ENCODE data around the gene PPIL6. TPM values are rescaled to one million over a fixed set of nuclear protein-coding genes. Genes with fewer than 3 reads are reported as not detected.

Gene PPIL6
- total and polyA plus RNA-seq, 7 donors, result 1.1 to 3.9 (median 2.2) TPM

DNA sequence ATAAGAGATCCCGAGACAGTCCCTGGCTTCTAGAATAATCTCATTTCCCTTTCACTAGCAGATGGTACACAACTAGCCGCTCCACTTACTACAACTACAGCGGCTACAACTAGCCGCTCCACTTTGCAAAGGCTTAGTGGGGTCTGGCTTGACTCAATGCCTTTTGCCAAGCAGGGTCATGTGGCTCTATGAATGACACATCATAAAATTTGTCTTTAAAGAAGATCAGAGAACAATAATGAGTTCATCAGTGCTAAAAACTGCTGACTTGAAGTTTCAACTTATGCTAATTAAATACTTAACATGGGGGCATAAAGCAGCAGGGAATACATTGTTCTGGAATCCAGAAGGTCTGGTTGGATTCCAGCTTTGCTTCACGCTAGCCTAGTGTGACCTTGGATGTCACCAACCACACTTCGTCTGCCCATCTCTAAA is 17.2 kb upstream of the PPIL6 start:
- H3K4me3 ChIP-seq, result peak overlapping the region; percentile 93
- peak overlapping the region; percentile 83 for H3K27ac ChIP-seq
- no peak for DNase-seq
- no peaks in the 10 kb centered on the region for H3K27me3 ChIP-seq (ENCODE audit: insufficient read depth in 3 of 3, low read length in 2 of 3)
- TF ChIP-seq, protein P1, sequence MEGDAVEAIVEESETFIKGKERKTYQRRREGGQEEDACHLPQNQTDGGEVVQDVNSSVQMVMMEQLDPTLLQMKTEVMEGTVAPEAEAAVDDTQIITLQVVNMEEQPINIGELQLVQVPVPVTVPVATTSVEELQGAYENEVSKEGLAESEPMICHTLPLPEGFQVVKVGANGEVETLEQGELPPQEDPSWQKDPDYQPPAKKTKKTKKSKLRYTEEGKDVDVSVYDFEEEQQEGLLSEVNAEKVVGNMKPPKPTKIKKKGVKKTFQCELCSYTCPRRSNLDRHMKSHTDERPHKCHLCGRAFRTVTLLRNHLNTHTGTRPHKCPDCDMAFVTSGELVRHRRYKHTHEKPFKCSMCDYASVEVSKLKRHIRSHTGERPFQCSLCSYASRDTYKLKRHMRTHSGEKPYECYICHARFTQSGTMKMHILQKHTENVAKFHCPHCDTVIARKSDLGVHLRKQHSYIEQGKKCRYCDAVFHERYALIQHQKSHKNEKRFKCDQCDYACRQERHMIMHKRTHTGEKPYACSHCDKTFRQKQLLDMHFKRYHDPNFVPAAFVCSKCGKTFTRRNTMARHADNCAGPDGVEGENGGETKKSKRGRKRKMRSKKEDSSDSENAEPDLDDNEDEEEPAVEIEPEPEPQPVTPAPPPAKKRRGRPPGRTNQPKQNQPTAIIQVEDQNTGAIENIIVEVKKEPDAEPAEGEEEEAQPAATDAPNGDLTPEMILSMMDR (IDR thresholded peaks at IDR 0.05), result no peak
- intact Hi-C loops (cut with DNase I), result no loop called here
- peak in 3 of 4 donors; percentile 26 to 53 (median 45) for ATAC-seq
- peaks cover 3 to 8% of the 10 kb centered on the region in 2 donors for H3K36me3 ChIP-seq (ENCODE audit: insufficient read depth in 1 of 2, low read depth in 1 of 2)
- no peaks in the 10 kb centered on the region for H3K9me3 ChIP-seq
- 37 to 54% (median 41%) methylated on average over 6 of the region's 6 CpGs for WGBS, 3 donors
- H3K4me1 ChIP-seq, result peaks cover 25% of the 10 kb centered on the region

DNA sequence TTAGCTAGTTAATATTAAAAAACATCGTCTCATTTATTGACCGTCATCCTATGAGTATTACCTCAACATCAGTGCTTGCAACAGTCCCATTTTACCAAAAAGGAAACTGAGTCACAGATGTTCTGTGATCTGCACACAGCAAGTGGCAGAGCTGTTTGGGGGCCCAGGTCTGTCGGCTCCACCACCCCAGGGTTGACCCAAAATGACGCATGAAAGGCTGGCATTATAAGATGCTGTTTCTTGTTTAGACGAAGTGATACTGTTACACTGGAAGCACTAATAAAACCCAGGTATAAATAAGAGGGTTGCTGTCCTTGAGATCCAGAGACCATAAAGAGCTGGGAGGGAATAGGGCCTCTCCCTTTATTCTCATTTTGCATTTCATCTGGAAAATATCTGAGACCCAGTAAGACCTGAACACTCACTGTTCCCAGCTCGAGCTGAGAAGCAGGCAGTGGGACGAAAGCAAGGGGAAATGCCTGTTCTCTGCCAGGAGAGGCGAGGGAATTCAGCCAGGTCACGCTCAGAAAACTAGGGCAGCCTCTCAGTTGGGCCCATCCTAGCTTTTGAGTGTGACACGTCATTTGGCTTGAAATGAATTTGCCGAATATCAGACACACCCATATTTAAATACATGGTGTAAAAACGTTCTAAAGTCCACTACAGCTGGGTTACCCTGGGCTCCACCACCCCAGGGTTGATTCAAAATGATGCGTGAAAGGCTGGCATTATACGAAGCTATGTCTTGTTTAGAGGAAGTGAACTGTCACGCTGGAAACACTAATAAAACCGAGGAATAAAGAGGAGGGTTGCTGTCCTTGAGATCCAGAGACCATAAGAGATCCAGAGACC is 16.5 kb upstream of the PPIL6 start:
- H3K4me1 ChIP-seq, result peaks cover 25% of the 10 kb centered on the region
- no peaks in the 10 kb centered on the region for H3K27me3 ChIP-seq (ENCODE audit: insufficient read depth in 3 of 3, low read length in 2 of 3)
- DNase-seq, result peak; percentile 76 to 86
- TF ChIP-seq, protein P1 (IDR thresholded peaks at IDR 0.05), result no peak
- intact Hi-C loops (cut with DNase I), result no loop called here
- H3K9me3 ChIP-seq, result no peaks in the 10 kb centered on the region
- peak overlapping the region; percentile 83 for H3K27ac ChIP-seq
- peaks cover 0 to 1% of the 10 kb centered on the region in 2 donors for H3K36me3 ChIP-seq (ENCODE audit: insufficient read depth in 1 of 2, low read depth in 1 of 2)
- peak; percentile 30 to 81 (median 66) for ATAC-seq
- 16 to 25% (median 23%) methylated on average over 16 of the region's 16 CpGs for WGBS, 3 donors
- peak overlapping the region; percentile 93 for H3K4me3 ChIP-seq

DNA sequence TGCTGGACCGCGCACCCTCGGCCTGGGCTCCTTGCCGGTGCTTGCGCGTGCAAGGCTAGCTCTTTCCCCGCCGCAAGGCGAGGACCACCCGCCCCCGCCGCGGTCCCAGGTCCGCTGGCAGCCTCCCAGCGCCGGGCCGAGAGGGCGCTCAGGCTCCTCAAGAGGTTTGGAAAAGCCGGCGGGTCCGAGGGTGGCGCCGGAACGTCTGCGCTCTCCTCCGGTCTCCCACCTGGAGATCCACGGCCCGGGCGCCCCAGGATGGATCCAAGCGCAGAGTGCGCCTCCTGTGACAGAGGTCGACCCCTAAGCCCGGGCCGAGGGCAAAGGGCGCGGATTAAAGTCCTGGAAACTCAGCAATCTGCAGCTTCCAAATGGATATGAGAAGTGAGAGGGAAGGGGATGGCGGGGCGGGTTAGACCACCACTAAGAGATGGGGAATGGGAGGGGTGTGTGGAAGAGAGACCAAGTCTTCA is 15.7 kb upstream of the PPIL6 start:
- Histone ChIP-seq H3K4me3 (peak overlapping the region; percentile 93), H3K36me3 (ENCODE audit: insufficient read depth in 1 of 2, low read depth in 1 of 2) (no peaks in the 10 kb centered on the region), H3K27ac (peak overlapping the region; percentile 83), H3K27me3 (ENCODE audit: insufficient read depth in 3 of 3, low read length in 2 of 3) (no peaks in the 10 kb centered on the region), H3K4me1 (peaks cover 25% of the 10 kb centered on the region), H3K9me3 (no peaks in the 10 kb centered on the region)
- TF ChIP-seq, protein P1 (IDR thresholded peaks at IDR 0.05), result no peak
- WGBS, 3 donors, result 5 to 6% (median 5%) methylated on average over 34 to 38 of the region's 38 CpGs
- ATAC-seq (peak; percentile 5 to 26 (median 19)), DNase-seq (no peak)
- intact Hi-C loops (cut with DNase I), result no loop called here

DNA sequence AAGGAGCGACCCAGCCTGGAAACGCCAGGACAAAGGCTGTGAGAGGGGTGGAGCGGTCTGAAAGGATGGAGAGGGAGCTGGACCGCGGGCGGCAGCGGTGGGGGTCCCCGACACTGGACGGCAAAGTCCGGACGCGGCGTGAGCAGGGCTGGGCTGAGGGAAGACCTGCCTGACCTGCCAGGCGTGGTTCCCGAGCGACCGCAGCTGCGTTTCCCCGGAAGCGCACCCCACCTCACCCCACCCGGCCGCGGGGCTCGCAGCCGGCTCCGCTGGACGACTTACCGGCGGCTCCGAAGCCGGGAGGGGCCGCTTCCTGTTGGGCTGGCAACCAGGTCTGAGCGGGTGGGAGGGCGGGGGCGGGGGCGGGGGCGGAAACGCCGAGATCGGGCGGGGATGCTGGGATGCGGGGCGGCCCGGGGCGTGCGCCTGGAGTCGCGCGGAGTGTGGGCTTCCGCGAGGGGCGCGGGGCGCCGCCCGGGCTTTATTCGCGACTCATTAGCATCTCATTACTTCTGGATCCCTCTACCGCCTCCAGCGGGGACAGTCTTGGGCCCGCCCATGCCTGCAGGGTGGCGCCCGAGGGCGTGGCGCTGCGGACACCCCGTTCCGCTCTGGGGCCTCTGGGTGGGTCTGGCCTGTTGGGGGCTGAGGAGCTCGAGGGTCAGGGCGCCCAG is 15.1 kb upstream of the PPIL6 start, which contains the start of gene MICAL1:
MICAL1 (minus strand) TSS at position 336 of the 674 bp plus-strand sequence. CDS start 1,576 bp downstream, outside the sequence.
- intact Hi-C loops (cut with DNase I), result no loop called here
- Histone ChIP-seq H3K4me1 (peaks cover 25% of the 10 kb centered on the region), H3K27ac (peak within 1 kb of the TSS; percentile 83), H3K9me3 (no peaks in the 10 kb centered on the region), H3K27me3 (ENCODE audit: insufficient read depth in 3 of 3, low read length in 2 of 3) (no peaks in the 10 kb centered on the region), H3K36me3 (ENCODE audit: insufficient read depth in 1 of 2, low read depth in 1 of 2) (no peaks in the 10 kb centered on the region), H3K4me3 (peak within 1 kb of the TSS; percentile 93)
- TF ChIP-seq, protein P1 (IDR thresholded peaks at IDR 0.05), result peak; percentile 35
- peak; percentile 76 to 85 for DNase-seq
- 0 to 1% (median 0%) methylated on average over 22 to 70 of the region's 70 CpGs for WGBS, 3 donors
- ATAC-seq, result peak; percentile 70 to 79 (median 78)

Data from psoas muscle (tissue), 8 donors.